K562 (cell line): ENCODE results near the gene PRXL2A. TPM values are rescaled to one million over a fixed set of nuclear protein-coding genes. Genes with fewer than 3 reads are reported as not detected.

Experiments used
- BACH1 ChIP-seq: fragments of 200-800 bp; sonication (Bioruptor generic); IDR thresholded peaks from 2 replicates; pipeline ENCODE4 v1.6.1; 2016; ENCODE audit warnings: missing genetic modification characterization, missing compliant biosample characterization
- BRD4 ChIP-seq: fragments of 200-600 bp; sonication (generic); IDR thresholded peaks from 2 replicates; pipeline ENCODE4 v1.6.1; 2017; ENCODE audit warnings: inconsistent platforms
- CBFA2T2 ChIP-seq: fragments of 450-650 bp; conservative IDR thresholded peaks from 2 replicates; pipeline ENCODE4 v1.6.1; 2017; ENCODE audit warnings: mild to moderate bottlenecking
- CBX2 ChIP-seq: fragments of 200-600 bp; sonication (generic); IDR thresholded peaks from one replicate; pipeline ENCODE4 v1.6.1; 2012; ENCODE audit warnings: mild to moderate bottlenecking, low read length, inconsistent platforms; ENCODE audit not compliant: insufficient read depth, poor library complexity, severe bottlenecking
- CHCHD3 ChIP-seq: fragments of 250-450 bp; sonication (Bioruptor Pico); IDR thresholded peaks from 2 replicates; pipeline ENCODE4 v2.1.2; 2022; ENCODE audit warnings: mild to moderate bottlenecking
- ERF ChIP-seq: fragments of 450-650 bp; formaldehyde crosslinking; IDR thresholded peaks from 2 replicates; pipeline ENCODE4 v1.4.0; 2020; ENCODE audit warnings: mild to moderate bottlenecking, mixed read lengths
- FOS ChIP-seq: IDR thresholded peaks from 3 replicates; pipeline ENCODE4 v1.6.1; 2011; ENCODE audit not compliant: insufficient read length; ENCODE audit errors: extremely low read depth
- FOXJ2 ChIP-seq: fragments of 200-800 bp; sonication (Bioruptor generic); IDR thresholded peaks from 2 replicates; pipeline ENCODE4 v1.6.1; 2016; ENCODE audit warnings: missing genetic modification characterization, missing compliant biosample characterization
- HIVEP1 ChIP-seq: fragments of 250-450 bp; sonication (Bioruptor Pico); IDR thresholded peaks from 2 replicates; pipeline ENCODE4 v1.4.0; 2020; ENCODE audit warnings: mild to moderate bottlenecking
- MXI1 ChIP-seq: IDR thresholded peaks from 2 replicates; pipeline ENCODE4 v1.6.1; 2011; ENCODE audit warnings: low read depth, mild to moderate bottlenecking, improper control_type of control experiment, low read length
- NFYB ChIP-seq: IDR thresholded peaks from 2 replicates; pipeline ENCODE4 v1.6.1; 2011; ENCODE audit warnings: mild to moderate bottlenecking, moderate library complexity; ENCODE audit not compliant: insufficient read length; ENCODE audit errors: extremely low read depth
- PHF8 ChIP-seq: fragments of 200-600 bp; sonication (generic); IDR thresholded peaks from 2 replicates; pipeline ENCODE4 v1.6.1; 2012; ENCODE audit warnings: mixed run types, mild to moderate bottlenecking, inconsistent platforms, low read length, moderate library complexity, borderline replicate concordance
- RBFOX2 ChIP-seq: fragments of 200-400 bp; formaldehyde crosslinking; IDR thresholded peaks from 2 replicates; pipeline ENCODE4 v1.6.1; 2017; ENCODE audit warnings: low read depth, mild to moderate bottlenecking, low read length, moderate library complexity
- SMARCB1 ChIP-seq: IDR thresholded peaks from 2 replicates; pipeline ENCODE4 v1.6.1; 2011; ENCODE audit warnings: improper control_type of control experiment, low read depth; ENCODE audit not compliant: insufficient read length
- SRSF1 ChIP-seq: fragments of 200-400 bp; formaldehyde crosslinking; IDR thresholded peaks from 2 replicates; pipeline ENCODE4 v1.6.1; 2017; ENCODE audit warnings: mild to moderate bottlenecking, low read depth, low read length, moderate library complexity
- TAF1 ChIP-seq: IDR thresholded peaks from 2 replicates; pipeline ENCODE4 v1.6.1; 2011; ENCODE audit warnings: mild to moderate bottlenecking, low read length, moderate library complexity; ENCODE audit not compliant: insufficient read depth, control insufficient read depth, severe bottlenecking; ENCODE audit errors: extremely low read depth
- TOE1 ChIP-seq, 2 experiments: fragments of 450-650 bp in 1 of 2; sonication (generic) in 1 of 2; formaldehyde crosslinking in 1 of 2; IDR thresholded peaks; 2 replicates each; pipeline versions ENCODE4 v1.7.1 to v1.8.0; 2016 to 2022; ENCODE audit warnings: borderline replicate concordance in 2 of 2, mild to moderate bottlenecking in 2 of 2, antibody characterized with exemption in 1 of 2, inconsistent platforms in 1 of 2, low read depth in 1 of 2, missing genetic modification reagents in 1 of 2, moderate library complexity in 1 of 2
- TSC22D4 ChIP-seq: fragments of 450-650 bp; IDR thresholded peaks from 2 replicates; pipeline ENCODE4 v1.6.1; 2016; ENCODE audit warnings: missing genetic modification characterization, missing biosample characterization, control low read depth
- polyA plus RNA-seq, 8 experiments: library from polyadenylated mRNA; depleted of rRNA in 4 of 8; stranded (reverse) in 5 of 8; unstranded in 3 of 8; fragments of >200 nt; fragmentation: Nextera tagmentation in 2 of 8; fragmentation: Illumina TruSeq in 1 of 8; extraction: Ambion mirVana in 2 of 8; extraction: Trizol in 1 of 8; gene quantifications; 2 replicates each; pipeline versions ENCODE4 v1.2.1 to v1.2.3, GENCODE V29; 2011 to 2014; ENCODE audit warnings: inconsistent platforms in 1 of 8, missing spikeins in 1 of 8
- total RNA-seq, 7 experiments: library from RNA; depleted of rRNA in 6 of 7; stranded (reverse); fragments of >200 nt in 6 of 7; fragmentation: Illumina TruSeq in 2 of 7; extraction: Trizol in 2 of 7; gene quantifications; 2 replicates each; pipeline versions ENCODE4 v1.2.1 to v1.2.3, GENCODE V29; 2011 to 2021; ENCODE audit warnings: low replicate concordance in 1 of 7
- TF ChIP-seq, protein P1 (sequence below): fragments of 450-650 bp; formaldehyde crosslinking; conservative IDR thresholded peaks from 2 replicates; pipeline ENCODE4 v1.4.0; 2022; ENCODE audit warnings: mild to moderate bottlenecking, missing genetic modification characterization
- TF ChIP-seq, protein P2 (sequence below): sonication (generic); formaldehyde crosslinking; IDR thresholded peaks from 2 replicates; pipeline ENCODE4 v1.8.0; 2022; ENCODE audit warnings: mild to moderate bottlenecking, missing genetic modification reagents, borderline replicate concordance
- TF ChIP-seq, protein P3 (sequence below): fragments of 250-450 bp; sonication (Bioruptor Pico); IDR thresholded peaks from 2 replicates; pipeline ENCODE4 v1.6.1; 2021; ENCODE audit warnings: mild to moderate bottlenecking
- TF ChIP-seq, protein P4 (sequence below): sonication (generic); formaldehyde crosslinking; IDR thresholded peaks from 2 replicates; pipeline ENCODE4 v1.8.0; 2022; ENCODE audit warnings: mild to moderate bottlenecking, missing genetic modification reagents

PRXL2A gene
- total and polyA plus RNA-seq, 9 of the 15 experiments (the other 6 are each of a cell fraction or from before 2014, with no cell fraction given), result 0.14 to 1.2 (median 0.75) TPM

DNA sequence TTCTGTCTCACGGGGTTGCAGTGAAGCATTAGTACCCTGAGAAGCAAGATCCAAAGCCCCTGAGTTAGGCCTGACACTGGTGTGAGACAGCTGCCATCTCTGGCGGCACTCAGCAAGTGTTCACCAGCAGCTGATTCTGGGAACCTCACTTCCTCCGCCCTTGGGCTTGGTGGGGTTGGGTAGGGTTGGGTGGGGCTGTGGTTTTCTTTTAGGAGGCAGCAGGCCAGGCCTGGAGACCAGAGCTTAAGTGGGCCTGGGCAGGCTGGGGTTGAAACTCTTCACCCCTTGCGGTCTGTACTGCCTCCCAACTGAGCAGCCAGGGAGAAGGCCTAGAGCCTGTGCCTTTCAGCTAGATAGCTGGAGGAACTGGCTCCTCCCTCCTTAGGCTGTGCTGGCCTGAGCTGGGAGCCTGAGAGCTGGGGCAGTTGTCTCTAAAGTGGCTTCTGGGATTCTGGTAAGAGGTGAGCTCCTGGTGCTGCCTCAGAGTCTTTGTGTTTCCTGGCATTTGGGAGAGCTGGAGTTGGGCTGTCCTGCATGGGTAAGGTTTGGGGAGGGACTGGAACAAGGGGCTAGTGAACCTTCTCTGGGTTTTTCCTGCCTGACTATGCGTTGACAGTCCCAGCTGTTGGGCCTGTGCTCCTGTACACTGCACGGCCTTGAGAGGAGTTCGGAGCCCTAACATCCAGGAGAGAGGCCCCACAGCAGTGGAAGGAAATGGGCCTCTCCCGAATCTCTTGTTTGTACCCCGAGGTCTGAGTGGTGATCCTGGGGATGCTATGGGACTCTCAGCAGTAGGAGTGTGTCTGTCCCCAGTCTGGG, 50.9 kb downstream of the PRXL2A start (continued):
- TF ChIP-seq, protein P1, sequence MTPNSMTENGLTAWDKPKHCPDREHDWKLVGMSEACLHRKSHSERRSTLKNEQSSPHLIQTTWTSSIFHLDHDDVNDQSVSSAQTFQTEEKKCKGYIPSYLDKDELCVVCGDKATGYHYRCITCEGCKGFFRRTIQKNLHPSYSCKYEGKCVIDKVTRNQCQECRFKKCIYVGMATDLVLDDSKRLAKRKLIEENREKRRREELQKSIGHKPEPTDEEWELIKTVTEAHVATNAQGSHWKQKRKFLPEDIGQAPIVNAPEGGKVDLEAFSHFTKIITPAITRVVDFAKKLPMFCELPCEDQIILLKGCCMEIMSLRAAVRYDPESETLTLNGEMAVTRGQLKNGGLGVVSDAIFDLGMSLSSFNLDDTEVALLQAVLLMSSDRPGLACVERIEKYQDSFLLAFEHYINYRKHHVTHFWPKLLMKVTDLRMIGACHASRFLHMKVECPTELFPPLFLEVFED (CRISPR knock-in tag), result no peak
- TF ChIP-seq NFYB, result no peak
- 0 out of 2 replicates have a peak, but pooled peaks have one; percentile 9 for TF ChIP-seq CBFA2T2
- TF ChIP-seq CBX2, result no peak
- TF ChIP-seq, protein P2, sequence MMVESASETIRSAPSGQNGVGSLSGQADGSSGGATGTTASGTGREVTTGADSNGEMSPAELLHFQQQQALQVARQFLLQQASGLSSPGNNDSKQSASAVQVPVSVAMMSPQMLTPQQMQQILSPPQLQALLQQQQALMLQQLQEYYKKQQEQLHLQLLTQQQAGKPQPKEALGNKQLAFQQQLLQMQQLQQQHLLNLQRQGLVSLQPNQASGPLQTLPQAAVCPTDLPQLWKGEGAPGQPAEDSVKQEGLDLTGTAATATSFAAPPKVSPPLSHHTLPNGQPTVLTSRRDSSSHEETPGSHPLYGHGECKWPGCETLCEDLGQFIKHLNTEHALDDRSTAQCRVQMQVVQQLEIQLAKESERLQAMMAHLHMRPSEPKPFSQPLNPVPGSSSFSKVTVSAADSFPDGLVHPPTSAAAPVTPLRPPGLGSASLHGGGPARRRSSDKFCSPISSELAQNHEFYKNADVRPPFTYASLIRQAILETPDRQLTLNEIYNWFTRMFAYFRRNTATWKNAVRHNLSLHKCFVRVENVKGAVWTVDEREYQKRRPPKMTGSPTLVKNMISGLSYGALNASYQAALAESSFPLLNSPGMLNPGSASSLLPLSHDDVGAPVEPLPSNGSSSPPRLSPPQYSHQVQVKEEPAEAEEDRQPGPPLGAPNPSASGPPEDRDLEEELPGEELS (CRISPR knock-in tag), result no peak
- no peak for TF ChIP-seq FOXJ2
- TF ChIP-seq TAF1, result peak; percentile 19
- TF ChIP-seq BACH1, result no peak
- TF ChIP-seq SMARCB1, result no peak
- TF ChIP-seq ERF (CRISPR knock-in tag), result no peak
- no peak for TF ChIP-seq FOS
- no peak for TF ChIP-seq TOE1 (IDR thresholded peaks at IDR 0.05; ENCODE audit: borderline replicate concordance)
- no peak for TF ChIP-seq TOE1 (CRISPR knock-in tag; IDR thresholded peaks at IDR 0.05; ENCODE audit: borderline replicate concordance, low read depth)
- peak; percentile 58 for TF ChIP-seq RBFOX2
- TF ChIP-seq PHF8, result no peak; the same call in 1 of the 2 replicates
- TF ChIP-seq, protein P3, sequence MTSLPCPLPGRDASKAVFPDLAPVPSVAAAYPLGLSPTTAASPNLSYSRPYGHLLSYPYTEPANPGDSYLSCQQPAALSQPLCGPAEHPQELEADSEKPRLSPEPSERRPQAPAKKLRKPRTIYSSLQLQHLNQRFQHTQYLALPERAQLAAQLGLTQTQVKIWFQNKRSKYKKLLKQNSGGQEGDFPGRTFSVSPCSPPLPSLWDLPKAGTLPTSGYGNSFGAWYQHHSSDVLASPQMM (CRISPR knock-in tag), result no peak
- TF ChIP-seq HIVEP1 (CRISPR knock-in tag), result no peak
- no peak for TF ChIP-seq CHCHD3 (CRISPR knock-in tag)
- TF ChIP-seq, protein P4, sequence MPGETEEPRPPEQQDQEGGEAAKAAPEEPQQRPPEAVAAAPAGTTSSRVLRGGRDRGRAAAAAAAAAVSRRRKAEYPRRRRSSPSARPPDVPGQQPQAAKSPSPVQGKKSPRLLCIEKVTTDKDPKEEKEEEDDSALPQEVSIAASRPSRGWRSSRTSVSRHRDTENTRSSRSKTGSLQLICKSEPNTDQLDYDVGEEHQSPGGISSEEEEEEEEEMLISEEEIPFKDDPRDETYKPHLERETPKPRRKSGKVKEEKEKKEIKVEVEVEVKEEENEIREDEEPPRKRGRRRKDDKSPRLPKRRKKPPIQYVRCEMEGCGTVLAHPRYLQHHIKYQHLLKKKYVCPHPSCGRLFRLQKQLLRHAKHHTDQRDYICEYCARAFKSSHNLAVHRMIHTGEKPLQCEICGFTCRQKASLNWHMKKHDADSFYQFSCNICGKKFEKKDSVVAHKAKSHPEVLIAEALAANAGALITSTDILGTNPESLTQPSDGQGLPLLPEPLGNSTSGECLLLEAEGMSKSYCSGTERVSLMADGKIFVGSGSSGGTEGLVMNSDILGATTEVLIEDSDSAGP, result no peak
- TF ChIP-seq TSC22D4 (tag), result no peak
- no peak for TF ChIP-seq BRD4
- TF ChIP-seq MXI1, result no peak
- TF ChIP-seq SRSF1, result no peak
